MM.1S (cell line): Measurements from ENCODE around the gene ATG10.

ENCODE experiments used
- DNase-seq: peaks from one replicate; pipeline ENCODE4 v3.0.0-alpha.2; 2015
- H2AFZ ChIP-seq: fragments of 300-600 bp; sonication (generic); 2 replicates; pipeline ENCODE4 v1.6.0; 2016; ENCODE audit warnings: antibody characterized with exemption, low read length
- H3F3A ChIP-seq: fragments of 300-600 bp; sonication (generic); 2 replicates; pipeline ENCODE4 v1.6.1; 2016; ENCODE audit warnings: mild to moderate bottlenecking, antibody characterized with exemption, low read length, moderate library complexity, mixed read lengths; ENCODE audit not compliant: insufficient read depth
- H3K27ac ChIP-seq: fragments of 300-600 bp; sonication (generic); 2 replicates; pipeline ENCODE4 v1.5.1; 2016; ENCODE audit warnings: mild to moderate bottlenecking, low read length
- H3K27me3 ChIP-seq: fragments of 300-600 bp; sonication (generic); replicated peaks from 2 replicates; pipeline ENCODE4 v1.6.0; 2016; ENCODE audit warnings: low read length; ENCODE audit not compliant: insufficient read depth
- H3K36me3 ChIP-seq: fragments of 300-600 bp; sonication (generic); replicated peaks from 2 replicates; pipeline ENCODE4 v1.6.1; 2016; ENCODE audit warnings: mild to moderate bottlenecking, low read length, mixed read lengths; ENCODE audit not compliant: insufficient read depth
- H3K4me1 ChIP-seq: fragments of 300-600 bp; sonication (generic); 2 replicates; pipeline ENCODE4 v1.6.1; 2016; ENCODE audit warnings: low read length, mixed read lengths
- H3K4me2 ChIP-seq: fragments of 300-600 bp; sonication (generic); 2 replicates; pipeline ENCODE4 v1.6.0; 2016; ENCODE audit warnings: low read depth, low read length
- H3K4me3 ChIP-seq: fragments of 300-600 bp; sonication (generic); 2 replicates; pipeline ENCODE4 v1.5.1; 2016; ENCODE audit warnings: low read length, mixed read lengths
- H3K79me2 ChIP-seq: fragments of 300-600 bp; sonication (generic); 2 replicates; pipeline ENCODE4 v1.6.1; 2016; ENCODE audit warnings: mixed run types, low read length, mixed read lengths
- H3K9ac ChIP-seq: fragments of 300-600 bp; sonication (generic); 2 replicates; pipeline ENCODE4 v1.6.1; 2016; ENCODE audit warnings: low read length, mixed read lengths
- H3K9me2 ChIP-seq: fragments of 300-600 bp; sonication (generic); replicated peaks from 2 replicates; pipeline ENCODE4 v1.6.1; 2016; ENCODE audit warnings: mild to moderate bottlenecking, low read length, mixed read lengths; ENCODE audit not compliant: insufficient read depth
- H3K9me3 ChIP-seq: fragments of 300-600 bp; sonication (generic); replicated peaks from 2 replicates; pipeline ENCODE4 v1.6.1; 2016; ENCODE audit warnings: mild to moderate bottlenecking, low read length, mixed read lengths; ENCODE audit not compliant: insufficient read depth
- H4K20me1 ChIP-seq: fragments of 300-600 bp; sonication (generic); 2 replicates; pipeline ENCODE4 v1.6.1; 2016; ENCODE audit warnings: mild to moderate bottlenecking, low read length, moderate library complexity, mixed read lengths; ENCODE audit not compliant: insufficient read depth
- CTCF ChIP-seq: fragments of 300-600 bp; sonication (generic); IDR thresholded peaks from 2 replicates; pipeline ENCODE4 v1.5.1; 2016; ENCODE audit warnings: antibody characterized with exemption, low read length, mixed read lengths
- EZH2 ChIP-seq: fragments of 300-600 bp; sonication (generic); optimal IDR thresholded peaks from 2 replicates; pipeline ENCODE3; 2017; ENCODE audit warnings: low read depth, mild to moderate bottlenecking, antibody characterized with exemption, low read length, mixed read lengths
- EZH2phosphoT487 ChIP-seq: fragments of 300-600 bp; sonication (generic); IDR thresholded peaks from 2 replicates; pipeline ENCODE4 v1.6.1; 2018; ENCODE audit warnings: antibody characterized with exemption, low read length

Gene ATG10

GRCh38 chr5:81936750-81937149 is 35.1 kb upstream of the ATG10 start:
- Histone ChIP-seq H3F3A (no peaks in the 10 kb centered on the region), H3K9ac (no peak overlapping the region), H3K79me2 (no peaks in the 10 kb centered on the region), H4K20me1 (no peaks in the 10 kb centered on the region), H3K27me3 (no peaks in the 10 kb centered on the region), H2AFZ (no peak overlapping the region), H3K9me3 (no peaks in the 10 kb centered on the region), H3K36me3 (no peaks in the 10 kb centered on the region), H3K4me3 (no peak overlapping the region), H3K4me1 (no peaks in the 10 kb centered on the region), H3K4me2 (no peak overlapping the region), H3K27ac (no peak overlapping the region), H3K9me2 (no peaks in the 10 kb centered on the region)
- TF ChIP-seq CTCF = no peak
- no peak for TF ChIP-seq EZH2phosphoT487
- no peak for TF ChIP-seq EZH2
- DNase-seq = no peak

DNA sequence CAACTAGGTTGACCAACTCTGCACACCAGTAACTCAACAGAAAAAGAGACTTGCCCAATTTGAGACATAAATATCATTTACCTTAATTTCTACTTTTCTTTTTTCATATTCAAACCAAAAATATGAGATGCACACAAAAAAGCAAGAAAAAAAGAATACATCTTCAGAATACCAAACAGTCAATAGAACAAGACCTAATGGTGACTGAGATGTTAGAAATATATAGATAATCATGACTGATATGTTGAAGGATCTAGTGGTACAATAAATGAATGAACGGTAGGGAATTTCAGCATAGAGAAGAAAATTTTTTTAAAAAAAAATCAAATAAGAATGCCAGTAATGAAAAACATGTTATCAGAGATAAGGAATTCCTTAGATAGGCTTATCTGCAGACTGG is 29.1 kb upstream of the ATG10 start:
- no peak for TF ChIP-seq EZH2phosphoT487
- Histone ChIP-seq H2AFZ (no peak overlapping the region), H3K9me2 (no peaks in the 10 kb centered on the region), H3K4me2 (no peak overlapping the region), H3F3A (no peaks in the 10 kb centered on the region), H3K9ac (no peak overlapping the region), H3K4me3 (no peak overlapping the region), H3K9me3 (no peaks in the 10 kb centered on the region), H4K20me1 (no peaks in the 10 kb centered on the region), H3K27ac (no peak overlapping the region), H3K79me2 (no peaks in the 10 kb centered on the region), H3K27me3 (no peaks in the 10 kb centered on the region), H3K4me1 (no peaks in the 10 kb centered on the region), H3K36me3 (no peaks in the 10 kb centered on the region)
- DNase-seq = no peak

- no peak overlapping the region for H3K4me2 ChIP-seq
- no peaks in the 10 kb centered on the region for H3K4me1 ChIP-seq
- H3K27ac ChIP-seq = no peak overlapping the region
- H2AFZ ChIP-seq = no peak overlapping the region
- no peaks in the 10 kb centered on the region for H3F3A ChIP-seq
- H3K79me2 ChIP-seq = no peaks in the 10 kb centered on the region
- H3K4me3 ChIP-seq = no peak overlapping the region
- no peak overlapping the region for H3K9ac ChIP-seq
- H4K20me1 ChIP-seq = no peaks in the 10 kb centered on the region
- no peak for DNase-seq
- H3K9me3 ChIP-seq = no peaks in the 10 kb centered on the region
- no peaks in the 10 kb centered on the region for H3K27me3 ChIP-seq
- H3K9me2 ChIP-seq = no peaks in the 10 kb centered on the region
- H3K36me3 ChIP-seq = no peaks in the 10 kb centered on the region
- TF ChIP-seq EZH2phosphoT487 = no peak
- no peak for TF ChIP-seq EZH2
- no peak for TF ChIP-seq CTCF
These were observed 23.5 kb upstream of the ATG10 start for GRCh38 chr5:81948349-81948748.

GRCh38 chr5:81949462-81949861 is 22.4 kb upstream of the ATG10 start:
- H3K9ac ChIP-seq = no peak overlapping the region
- no peak overlapping the region for H3K27ac ChIP-seq
- H3F3A ChIP-seq = no peaks in the 10 kb centered on the region
- no peaks in the 10 kb centered on the region for H3K9me2 ChIP-seq
- no peaks in the 10 kb centered on the region for H3K4me1 ChIP-seq
- no peaks in the 10 kb centered on the region for H3K9me3 ChIP-seq
- no peak overlapping the region for H2AFZ ChIP-seq
- no peaks in the 10 kb centered on the region for H3K27me3 ChIP-seq
- H3K4me2 ChIP-seq = no peak overlapping the region
- H3K4me3 ChIP-seq = no peak overlapping the region
- no peaks in the 10 kb centered on the region for H4K20me1 ChIP-seq
- no peak for TF ChIP-seq EZH2phosphoT487
- TF ChIP-seq CTCF = no peak
- TF ChIP-seq EZH2 = no peak
- no peak for DNase-seq
- H3K36me3 ChIP-seq = no peaks in the 10 kb centered on the region
- H3K79me2 ChIP-seq = no peaks in the 10 kb centered on the region
